Gastroesophageal sphincter (tissue), 3 donors: ENCODE data around the gene SLC30A4.

Experiments used
- POLR2A ChIP-seq, 2 donors: fragments of 450-650 bp; IDR thresholded peaks; one replicate each; pipeline ENCODE4 v1.6.1; 2017; ENCODE audit warnings: antibody characterized with exemption in 2 of 2, mild to moderate bottlenecking in 2 of 2, moderate library complexity in 1 of 2
- TF ChIP-seq, protein P1 (sequence below), 4 experiments: fragments of 200-600 bp in 2 of 4; fragments of 450-650 bp in 2 of 4; sonication (generic) in 1 of 4; IDR thresholded peaks; one replicate each; pipeline ENCODE4 v1.5.1; 2017 to 2019; ENCODE audit warnings: antibody characterized with exemption in 4 of 4, mild to moderate bottlenecking in 2 of 4, moderate library complexity in 2 of 4

- TF ChIP-seq, protein P1, sequence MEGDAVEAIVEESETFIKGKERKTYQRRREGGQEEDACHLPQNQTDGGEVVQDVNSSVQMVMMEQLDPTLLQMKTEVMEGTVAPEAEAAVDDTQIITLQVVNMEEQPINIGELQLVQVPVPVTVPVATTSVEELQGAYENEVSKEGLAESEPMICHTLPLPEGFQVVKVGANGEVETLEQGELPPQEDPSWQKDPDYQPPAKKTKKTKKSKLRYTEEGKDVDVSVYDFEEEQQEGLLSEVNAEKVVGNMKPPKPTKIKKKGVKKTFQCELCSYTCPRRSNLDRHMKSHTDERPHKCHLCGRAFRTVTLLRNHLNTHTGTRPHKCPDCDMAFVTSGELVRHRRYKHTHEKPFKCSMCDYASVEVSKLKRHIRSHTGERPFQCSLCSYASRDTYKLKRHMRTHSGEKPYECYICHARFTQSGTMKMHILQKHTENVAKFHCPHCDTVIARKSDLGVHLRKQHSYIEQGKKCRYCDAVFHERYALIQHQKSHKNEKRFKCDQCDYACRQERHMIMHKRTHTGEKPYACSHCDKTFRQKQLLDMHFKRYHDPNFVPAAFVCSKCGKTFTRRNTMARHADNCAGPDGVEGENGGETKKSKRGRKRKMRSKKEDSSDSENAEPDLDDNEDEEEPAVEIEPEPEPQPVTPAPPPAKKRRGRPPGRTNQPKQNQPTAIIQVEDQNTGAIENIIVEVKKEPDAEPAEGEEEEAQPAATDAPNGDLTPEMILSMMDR (IDR thresholded peaks at IDR 0.05) = no peak
- no peak for TF ChIP-seq POLR2A (IDR thresholded peaks at IDR 0.05)
Observed at GRCh38 chr15:45435124-45435903, 87.2 kb downstream of the SLC30A4 start.
